ENCODE results near the gene BEND6. TPM values are rescaled to one million over a fixed set of nuclear protein-coding genes. Genes with fewer than 3 reads are reported as not detected.

BEND6 gene
- total RNA-seq, 2 donors from 2014 or later = 0.26 TPM; not detected in 1

- Histone ChIP-seq H3K9me3 (no peaks in the 10 kb centered on the region), H3K4me1 (no peaks in the 10 kb centered on the region), H3K36me3 (replicated peaks in 1 of 2; ENCODE audit: insufficient read depth in 1 of 2, low read depth in 2 of 2) (no peaks in the 10 kb centered on the region), H3K27me3 (no peaks in the 10 kb centered on the region), H3K27ac (no peak overlapping the region), H3K4me3 (no peak overlapping the region)
- TF ChIP-seq CTCF (IDR thresholded peaks at IDR 0.05) (no peak), POLR2A (IDR thresholded peaks at IDR 0.05) (no peak)
- WGBS, 2 donors = 63 to 75% methylated on average over 1 of the region's 1 CpG
- ATAC-seq (no peak), DNase-seq (no peak)
- intact Hi-C loops (cut with DNase I) = no loop called here
Measured at GRCh38 chr6:57024775-57025174, 69.9 kb downstream of the BEND6 start.

GRCh38 chr6:57026001-57026400 is 71.1 kb downstream of the BEND6 start:
- H3K27ac ChIP-seq = no peak overlapping the region
- H3K27me3 ChIP-seq = no peaks in the 10 kb centered on the region
- intact Hi-C loops (cut with DNase I) = no loop called here
- no peaks in the 10 kb centered on the region for H3K9me3 ChIP-seq
- DNase-seq (no peak), ATAC-seq (no peak)
- H3K4me3 ChIP-seq = no peak overlapping the region
- no peaks in the 10 kb centered on the region for H3K4me1 ChIP-seq
- no peaks in the 10 kb centered on the region for H3K36me3 ChIP-seq (replicated peaks in 1 of 2; ENCODE audit: insufficient read depth in 1 of 2, low read depth in 2 of 2)
- WGBS, 2 donors = 68% methylated on average over 1 of the region's 1 CpG
- no peak for TF ChIP-seq CTCF (IDR thresholded peaks at IDR 0.05)
- TF ChIP-seq POLR2A (IDR thresholded peaks at IDR 0.05) = no peak

- TF ChIP-seq POLR2A (IDR thresholded peaks at IDR 0.05) (no peak), CTCF (IDR thresholded peaks at IDR 0.05) (no peak)
- H3K36me3 ChIP-seq (replicated peaks in 1 of 2; ENCODE audit: insufficient read depth in 1 of 2, low read depth in 2 of 2) = no peaks in the 10 kb centered on the region
- no peaks in the 10 kb centered on the region for H3K9me3 ChIP-seq
- no peak overlapping the region for H3K27ac ChIP-seq
- DNase-seq = no peak
- WGBS, 2 donors = 65 to 71% methylated on average over 3 of the region's 3 CpGs
- no peaks in the 10 kb centered on the region for H3K4me1 ChIP-seq
- intact Hi-C loops (cut with DNase I) = no loop called here
- H3K27me3 ChIP-seq = no peaks in the 10 kb centered on the region
- no peak overlapping the region for H3K4me3 ChIP-seq
- no peak for ATAC-seq
Measured at GRCh38 chr6:57027301-57027700, 72.4 kb downstream of the BEND6 start.

- ATAC-seq = no peak
- Histone ChIP-seq H3K27me3 (no peaks in the 10 kb centered on the region), H3K9me3 (no peaks in the 10 kb centered on the region), H3K36me3 (replicated peaks in 1 of 2; ENCODE audit: insufficient read depth in 1 of 2, low read depth in 2 of 2) (no peaks in the 10 kb centered on the region), H3K4me3 (no peak overlapping the region), H3K27ac (no peak overlapping the region), H3K4me1 (no peaks in the 10 kb centered on the region)
- no peak for TF ChIP-seq POLR2A (IDR thresholded peaks at IDR 0.05)
- no peak for TF ChIP-seq CTCF (IDR thresholded peaks at IDR 0.05)
- intact Hi-C loops (cut with DNase I) = no loop called here
- no peak for DNase-seq
- WGBS, 2 donors = 78 to 85% methylated on average over 9 of the region's 9 CpGs
Measured at GRCh38 chr6:57029213-57029612, 74.3 kb downstream of the BEND6 start.

GRCh38 chr6:57033228-57033627 is 78.3 kb downstream of the BEND6 start:
- H3K27me3 ChIP-seq = no peaks in the 10 kb centered on the region

More at GRCh38 chr6:57033228-57033627, 78.3 kb downstream of the BEND6 start:
- DNase-seq (no peak), ATAC-seq (no peak)
- intact Hi-C loops (cut with DNase I) = no loop called here
- no peak for TF ChIP-seq POLR2A (IDR thresholded peaks at IDR 0.05)
- TF ChIP-seq CTCF (IDR thresholded peaks at IDR 0.05) = no peak
- Histone ChIP-seq H3K9me3 (no peaks in the 10 kb centered on the region), H3K4me1 (no peaks in the 10 kb centered on the region), H3K4me3 (no peak overlapping the region), H3K36me3 (replicated peaks in 1 of 2; ENCODE audit: insufficient read depth in 1 of 2, low read depth in 2 of 2) (no peaks in the 10 kb centered on the region), H3K27ac (no peak overlapping the region)
- 74 to 82% methylated on average over 3 of the region's 3 CpGs for WGBS, 2 donors

Data from body of pancreas (tissue), 4 donors.